ENCODE results near the gene GRB2.
"Not testable (repeated sequence)": the region's sequence is repeated elsewhere in the genome, so short reads cannot be mapped to it uniquely, and the experiment has no call there.

Gene GRB2

GRCh38 chr17:75350029-75350428 lies 55.4 kb downstream of the GRB2 start:
- DNase-seq (ENCODE audit: low spot score) = no peak

DNA sequence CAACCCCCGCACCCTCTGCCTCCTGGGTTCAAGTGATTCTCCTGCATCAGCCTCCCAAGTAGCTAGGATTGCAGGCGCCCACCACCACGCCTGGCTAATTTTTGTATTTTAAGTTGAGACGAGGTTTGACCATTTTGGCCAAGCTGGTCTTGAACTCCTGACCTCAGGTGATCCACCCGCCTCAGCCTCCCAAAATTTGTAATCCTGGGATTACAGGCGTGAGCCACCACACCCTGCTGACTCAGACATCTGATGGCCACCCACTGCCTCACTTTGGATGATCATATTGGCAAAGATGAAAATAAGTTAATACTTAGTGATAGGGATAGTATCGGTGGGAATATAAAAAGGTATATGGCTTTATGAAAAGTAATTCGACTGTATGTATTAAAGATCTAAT lies 55.9 kb downstream of the GRB2 start:
- DNase-seq (ENCODE audit: low spot score) = no peak

- DNase-seq (ENCODE audit: low spot score) = no peak
These were observed 57.0 kb downstream of the GRB2 start for GRCh38 chr17:75348386-75349012.

- DNase-seq (ENCODE audit: low spot score) = no peak
These were observed 58.6 kb downstream of the GRB2 start for GRCh38 chr17:75346906-75347305.

- DNase-seq (ENCODE audit: low spot score) = not testable (repeated sequence)
These were observed 59.1 kb downstream of the GRB2 start for GRCh38 chr17:75346368-75346767.

DNA sequence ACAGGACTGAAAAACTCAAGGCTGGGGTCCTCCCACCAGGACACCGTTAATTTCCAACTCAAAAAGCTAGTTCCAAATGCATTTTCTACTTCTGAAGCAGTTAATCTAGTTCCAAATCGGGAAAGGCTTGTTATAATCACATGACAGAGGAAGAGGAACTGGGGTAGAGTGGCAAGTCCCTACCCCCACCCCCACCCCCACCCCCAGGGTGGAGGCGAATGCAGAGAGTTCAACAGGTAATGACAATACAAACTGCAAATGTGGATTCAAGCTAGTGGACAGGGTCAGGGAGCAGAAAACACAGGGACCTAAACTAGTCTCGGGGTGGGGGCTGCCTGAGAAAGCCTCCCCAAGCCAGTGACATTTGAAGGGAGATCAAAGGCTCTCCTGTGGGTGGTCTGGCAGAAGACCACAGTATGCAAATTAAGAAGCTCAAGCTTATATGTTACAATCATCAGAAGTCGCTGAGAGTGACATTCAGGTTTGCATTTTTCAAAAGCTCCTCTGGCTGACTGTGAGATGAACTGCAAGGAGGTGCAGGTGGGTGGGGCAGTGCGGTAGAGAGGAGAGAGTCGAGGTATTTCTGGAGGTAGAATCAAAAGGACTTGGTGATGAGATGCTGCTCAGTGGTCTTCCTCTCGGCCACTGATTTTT lies 59.8 kb downstream of the GRB2 start:
- no peak for DNase-seq (ENCODE audit: low spot score)

- no peak for DNase-seq (ENCODE audit: low spot score)
These were observed 60.8 kb downstream of the GRB2 start for GRCh38 chr17:75344666-75345065.

- no peak for DNase-seq (ENCODE audit: low spot score)
These were observed 62.5 kb downstream of the GRB2 start for GRCh38 chr17:75342996-75343395.

DNA sequence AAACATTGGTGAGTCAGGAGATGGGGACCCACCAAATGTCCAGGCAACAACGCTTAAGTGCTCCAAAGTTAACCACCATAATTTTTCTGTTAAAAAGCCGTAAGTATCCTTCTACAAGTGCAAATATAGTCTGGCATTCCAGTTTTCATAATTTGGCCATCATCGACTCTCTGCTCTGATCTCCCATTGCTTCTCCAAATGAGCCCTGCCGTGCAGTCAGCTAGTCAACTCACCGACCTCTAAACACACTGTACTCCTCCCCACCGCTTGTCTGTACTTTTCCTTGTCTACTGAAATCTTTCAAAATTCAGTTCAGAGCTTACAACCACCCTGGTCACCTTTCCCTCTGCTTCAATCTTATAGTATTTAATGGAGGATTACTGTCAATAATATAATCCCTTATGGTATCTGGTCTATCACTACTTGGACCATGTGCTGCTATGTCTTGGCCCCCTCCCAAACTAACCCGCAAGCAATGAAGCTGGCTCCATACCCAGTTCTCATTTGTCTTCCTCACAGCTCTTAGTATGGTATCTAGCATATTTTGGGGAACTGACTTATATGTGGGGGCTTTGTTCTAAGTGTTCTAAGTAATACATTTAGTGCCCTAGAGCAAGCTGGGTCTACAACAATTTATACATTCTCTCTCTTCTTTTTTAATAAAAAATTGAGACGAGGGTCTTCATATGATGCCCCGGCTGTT lies 63.5 kb downstream of the GRB2 start:
- no peak for DNase-seq (ENCODE audit: low spot score)

GRCh38 chr17:75340631-75341030 lies 64.8 kb downstream of the GRB2 start:
- no peak for DNase-seq (ENCODE audit: low spot score)

DNA sequence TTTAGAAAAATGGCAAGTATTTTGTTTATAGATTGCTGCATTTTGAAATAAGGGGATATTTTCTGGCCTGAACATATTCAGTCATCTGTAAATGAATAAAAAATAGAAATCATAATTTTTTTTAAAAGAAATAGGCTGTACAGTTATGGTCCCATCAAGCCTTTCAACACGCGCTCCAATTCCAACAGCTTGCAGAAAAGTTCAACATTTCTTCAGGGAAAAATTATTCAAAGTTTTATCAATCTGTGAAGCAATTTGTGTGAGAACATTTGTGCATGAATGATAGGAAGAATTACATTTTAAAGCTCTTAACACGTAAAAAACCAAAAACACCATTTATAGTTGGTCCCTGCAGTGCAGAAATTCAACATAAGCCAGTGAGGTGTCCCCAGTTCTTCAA lies 65.5 kb downstream of the GRB2 start:
- no peak for DNase-seq (ENCODE audit: low spot score)

DNA sequence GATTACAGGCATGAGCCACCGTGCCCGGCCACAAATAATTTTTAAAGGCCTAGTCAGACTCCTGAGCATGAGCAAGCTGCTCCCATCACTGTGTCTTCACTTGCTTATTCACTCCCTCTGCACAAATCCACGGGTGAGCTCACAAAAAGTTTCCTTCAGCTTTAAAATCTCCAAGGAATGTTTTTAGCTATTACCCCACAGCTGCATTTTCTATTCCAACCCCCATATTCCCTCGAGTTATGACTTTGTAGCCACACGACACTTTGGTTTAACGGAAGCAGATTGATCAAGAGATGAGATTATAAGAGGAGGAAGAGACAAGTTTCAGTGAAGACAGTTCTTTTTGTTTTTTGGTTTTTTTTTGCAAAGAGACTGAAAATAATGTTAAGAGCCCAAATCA lies 67.1 kb downstream of the GRB2 start:
- DNase-seq (ENCODE audit: low spot score) = no peak

- no peak for DNase-seq (ENCODE audit: low spot score)
These were observed 70.2 kb downstream of the GRB2 start for GRCh38 chr17:75335315-75335714.

DNA sequence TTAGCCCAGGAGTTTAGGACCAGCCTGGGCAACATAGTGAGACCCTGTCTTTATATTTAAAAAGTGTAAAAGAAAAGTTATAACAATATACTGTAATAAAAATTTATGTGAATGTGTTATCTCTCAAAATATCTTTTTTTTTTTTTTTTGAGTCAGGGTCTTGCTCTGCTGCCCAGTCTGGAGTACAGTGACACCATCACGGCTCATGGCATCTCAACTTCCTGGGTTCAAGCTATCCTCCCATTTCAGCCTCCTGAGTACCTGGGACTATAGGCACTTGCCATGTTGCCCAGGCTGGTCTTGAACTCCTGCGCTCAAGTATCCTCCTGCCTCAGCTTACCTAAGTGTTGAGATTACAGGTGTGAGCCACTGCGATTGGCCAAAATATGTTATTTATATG lies 70.8 kb downstream of the GRB2 start:
- DNase-seq (ENCODE audit: low spot score) = no peak

- DNase-seq (ENCODE audit: low spot score) = no peak
These were observed 73.8 kb downstream of the GRB2 start for GRCh38 chr17:75331671-75332070.

DNA sequence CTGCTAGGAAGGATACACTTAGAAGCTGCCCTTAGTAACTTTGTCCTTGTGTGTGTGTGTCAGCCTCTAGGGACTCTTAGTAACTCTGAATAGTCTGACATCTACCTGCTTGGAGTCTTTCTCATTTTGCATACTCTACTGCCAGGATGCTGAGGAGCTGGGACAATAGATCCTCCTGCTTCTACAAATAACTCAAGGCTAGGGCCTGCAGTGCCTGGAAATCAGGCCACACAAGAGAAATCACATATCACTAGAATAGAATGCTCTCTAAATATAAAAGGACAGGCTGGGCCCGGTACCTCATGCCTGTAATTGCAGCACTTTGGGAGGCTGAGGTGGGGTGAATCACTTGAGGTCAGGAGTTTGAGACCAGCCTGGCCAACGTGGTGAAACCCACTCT lies 77.7 kb downstream of the GRB2 start:
- DNase-seq (ENCODE audit: low spot score) = no peak

GRCh38 chr17:75326226-75326848 lies 79.1 kb downstream of the GRB2 start:
- no peak for DNase-seq (ENCODE audit: low spot score)

DNA sequence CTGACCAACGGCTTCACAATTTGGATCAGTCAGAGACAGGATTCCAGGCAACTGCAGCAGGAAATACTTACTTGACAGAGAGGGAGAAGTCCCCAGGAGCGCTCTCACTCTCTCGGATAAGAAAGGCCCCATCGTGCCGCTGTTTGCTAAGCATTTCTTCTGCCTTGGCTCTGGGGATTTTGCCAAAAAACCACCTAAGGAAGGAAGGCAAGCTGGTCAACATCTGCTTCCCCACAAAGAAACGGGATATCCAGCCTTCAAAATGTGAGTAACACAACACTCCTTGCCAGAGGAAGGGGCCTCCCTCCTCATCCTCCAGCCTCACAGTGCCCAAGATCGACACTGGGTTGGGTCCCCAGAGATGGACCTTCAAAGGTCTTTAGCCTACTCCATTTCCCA lies 79.7 kb downstream of the GRB2 start:
- DNase-seq (ENCODE audit: low spot score) = no peak

GRCh38 chr17:75325348-75325747 lies 80.1 kb downstream of the GRB2 start:
- DNase-seq (ENCODE audit: low spot score) = no peak

DNA sequence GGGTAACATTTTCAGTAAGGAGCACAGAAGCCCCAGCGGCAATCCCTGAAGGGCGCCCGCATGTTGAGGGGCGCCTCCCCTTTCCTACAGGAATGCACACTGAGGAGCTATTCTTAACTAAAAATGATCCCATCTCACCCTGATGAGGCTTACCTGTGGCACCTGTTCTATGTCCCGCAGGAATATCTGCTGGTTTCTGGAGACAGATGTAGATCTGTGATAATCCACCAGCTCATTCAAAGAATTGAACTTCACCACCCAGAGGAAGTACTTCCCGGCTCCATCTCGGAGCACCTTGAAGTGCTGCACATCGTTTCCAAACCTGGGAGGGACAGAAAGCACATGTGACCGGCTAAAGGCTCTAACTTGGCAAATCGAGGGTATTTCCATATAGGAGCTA lies 84.0 kb downstream of the GRB2 start:
- no peak for DNase-seq (ENCODE audit: low spot score)

GRCh38 chr17:75319904-75320691 lies 85.4 kb downstream of the GRB2 start:
- DNase-seq (ENCODE audit: low spot score) = no peak

DNA sequence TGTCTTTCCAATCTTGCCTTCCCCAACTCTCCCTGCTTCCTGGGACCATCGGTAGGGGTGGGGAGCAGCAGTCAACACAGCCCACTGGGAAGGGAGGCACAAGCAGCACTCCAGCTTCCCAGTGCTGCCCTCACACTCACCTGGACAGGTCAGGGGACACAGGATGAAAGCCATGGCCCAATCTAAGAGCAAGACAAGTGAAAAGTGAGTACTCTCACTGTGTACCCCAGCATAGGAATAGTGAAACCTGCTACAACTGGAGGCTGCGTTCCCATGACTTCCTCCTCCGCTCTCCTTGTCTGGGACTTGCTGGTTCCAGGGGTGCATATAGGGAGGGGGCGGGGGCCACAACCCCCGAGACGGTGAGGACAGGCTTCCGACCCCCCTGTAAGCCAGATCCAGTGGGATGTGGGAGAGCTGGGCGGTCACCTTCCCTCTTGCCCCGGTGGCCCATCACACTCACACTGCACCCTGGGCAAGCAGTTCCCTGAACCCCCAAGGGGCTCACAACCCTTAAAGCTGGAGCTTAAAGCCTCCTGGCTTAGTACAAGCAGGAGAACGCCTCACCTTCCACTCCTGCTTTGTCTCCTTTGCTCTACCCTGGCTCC lies 86.8 kb downstream of the GRB2 start:
- no peak for DNase-seq (ENCODE audit: low spot score)
